HG03108 (cell line): ENCODE results near the gene MCFD2.

Source experiments
- ATAC-seq: cut with Tn5 transposase; IDR thresholded peaks from one replicate; pipeline ENCODE4 v1.9.1; 2021; ENCODE audit warnings: moderate library complexity; ENCODE audit not compliant: unreplicated experiment

Gene MCFD2

DNA sequence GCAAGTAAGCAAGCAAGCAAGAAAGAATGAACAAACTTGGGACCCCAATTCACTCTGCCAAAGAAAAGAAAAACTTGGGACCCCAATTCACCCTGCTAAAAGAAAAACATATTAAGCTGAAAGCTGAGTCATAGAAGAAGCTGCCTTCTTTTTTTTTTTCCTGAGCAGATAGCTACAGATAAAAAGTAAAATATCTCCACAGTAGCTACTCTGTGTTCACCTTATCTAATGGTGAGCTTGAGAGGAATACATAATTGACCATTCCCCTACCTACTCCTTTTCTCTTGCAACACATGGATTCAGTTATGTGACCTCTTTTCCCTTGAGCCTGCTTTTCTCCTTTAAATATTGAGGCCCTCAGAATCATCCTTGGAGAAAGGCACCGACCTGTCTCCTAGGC lies 63.0 kb downstream of the MCFD2 start:
- no peak for ATAC-seq

DNA sequence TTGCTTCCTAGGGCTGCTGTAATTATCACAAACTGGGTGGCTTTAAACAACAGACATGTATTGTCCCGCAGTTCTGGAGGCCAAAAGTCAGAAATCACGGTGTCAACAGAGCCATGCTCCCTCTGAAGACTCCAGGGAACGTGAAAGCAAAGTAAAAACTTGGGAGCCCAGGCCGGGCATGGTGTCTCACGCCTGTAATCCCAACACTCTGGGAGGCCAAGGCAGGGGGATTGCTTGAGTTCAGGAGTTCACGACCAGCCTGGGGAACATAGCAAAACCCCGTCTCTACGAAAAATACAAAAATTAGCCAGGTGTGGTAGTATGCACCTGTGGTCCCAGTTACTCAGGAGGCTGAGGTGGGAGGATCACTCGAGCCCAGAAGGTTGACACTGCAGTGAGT lies 63.5 kb downstream of the MCFD2 start:
- ATAC-seq = no peak
